GM18499 (cell line): ENCODE measurements around the gene LGALS7.
"Not testable (repeated sequence)": the region's sequence is repeated elsewhere in the genome, so short reads cannot be mapped to it uniquely, and the experiment has no call there.

Experiments used
- ATAC-seq: cut with Tn5 transposase; IDR thresholded peaks from one replicate; pipeline ENCODE4 v1.9.1; 2021; ENCODE audit warnings: moderate number of reproducible peaks; ENCODE audit not compliant: insufficient read depth, unreplicated experiment

Gene LGALS7

DNA sequence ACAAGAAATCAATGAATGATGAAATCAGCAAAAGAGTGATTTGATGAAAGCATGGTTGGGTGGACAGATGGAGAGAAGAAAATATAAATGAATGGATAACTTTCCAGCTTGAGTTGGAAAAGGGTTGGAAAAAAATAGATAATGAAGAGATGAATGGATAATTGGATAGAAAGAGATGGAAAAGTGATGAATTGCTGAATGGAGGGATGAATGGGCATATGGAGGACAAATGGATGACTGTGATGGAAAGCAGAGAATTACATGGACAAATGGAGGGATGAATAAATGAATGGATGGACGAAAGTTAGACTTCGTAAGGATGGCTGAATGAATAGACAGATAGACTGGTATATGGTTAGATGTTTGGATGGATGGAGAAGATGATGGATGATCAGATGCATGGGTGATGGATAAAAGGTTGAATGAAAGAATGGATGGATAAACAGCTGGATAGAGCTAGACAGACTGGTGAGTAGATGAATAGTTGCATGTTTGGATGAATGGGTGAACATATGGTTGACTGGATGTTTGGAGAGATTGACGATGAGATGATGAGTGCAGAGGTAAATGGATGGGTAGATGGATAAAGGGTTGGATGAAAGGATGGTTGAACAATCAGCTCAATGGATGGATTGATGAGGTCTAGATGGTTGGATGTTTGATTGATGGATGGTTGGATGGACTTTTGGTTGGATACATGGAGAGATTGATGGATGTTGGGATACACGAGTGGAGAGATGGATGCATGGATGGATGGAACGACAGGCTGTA lies 27.4 kb upstream of the LGALS7 start:
- no peak for ATAC-seq

DNA sequence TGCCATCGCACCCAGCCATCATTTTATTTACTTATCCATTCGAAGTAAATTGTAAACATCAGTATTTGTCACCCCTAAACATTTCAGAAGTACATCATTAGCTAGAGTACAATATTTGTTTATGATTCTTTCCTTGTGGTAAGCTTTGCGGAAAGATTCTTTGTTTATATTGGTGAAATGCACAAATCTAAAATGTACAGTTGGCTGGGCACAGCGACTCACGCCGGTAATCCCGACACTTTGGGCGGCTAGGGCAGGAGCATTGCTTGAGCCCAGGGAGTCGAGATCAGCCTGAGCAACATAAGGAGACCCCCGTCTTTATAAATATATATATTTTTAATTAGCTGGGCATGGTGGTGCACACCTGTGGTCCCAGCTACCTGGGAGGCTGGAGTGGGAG lies 25.8 kb upstream of the LGALS7 start:
- no peak for ATAC-seq

DNA sequence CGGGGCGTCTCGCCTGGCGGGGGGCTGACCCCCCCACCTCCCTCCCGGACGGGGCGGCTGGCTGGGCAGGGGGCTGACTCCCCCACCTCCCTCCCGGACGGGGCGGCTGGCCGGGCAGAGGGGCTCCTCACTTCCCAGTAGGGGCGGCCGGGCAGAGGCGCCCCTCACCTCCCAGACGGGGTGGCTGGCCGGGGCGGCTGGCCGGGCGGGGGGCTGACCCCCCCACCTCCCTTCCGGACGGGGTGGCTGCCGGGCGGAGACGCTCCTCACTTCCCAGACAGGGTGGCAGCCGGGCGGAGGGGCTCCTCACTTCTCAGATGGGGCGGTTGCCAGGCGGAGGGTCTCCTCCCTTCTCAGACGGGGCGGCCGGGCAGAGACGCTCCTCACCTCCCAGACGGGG lies 24.5 kb upstream of the LGALS7 start:
- ATAC-seq = not testable (repeated sequence)

DNA sequence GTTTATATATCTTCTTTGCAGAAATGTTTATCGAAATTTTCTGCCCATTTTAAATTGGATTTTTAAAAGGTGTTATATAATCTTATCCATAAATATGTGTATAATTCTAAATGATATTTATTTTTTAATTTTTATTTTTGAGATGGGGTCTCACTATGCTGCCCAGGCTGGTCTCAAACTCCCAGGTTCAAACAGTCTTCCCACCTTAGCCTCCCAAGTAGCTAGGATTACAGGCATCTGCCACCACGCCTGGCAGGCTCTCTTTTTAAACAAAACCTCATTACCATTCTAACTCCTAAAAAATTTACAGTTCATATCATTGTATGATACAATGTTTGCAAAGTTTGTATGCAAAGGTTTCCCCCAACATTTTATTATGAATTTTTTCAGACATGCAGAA lies 22.8 kb upstream of the LGALS7 start:
- ATAC-seq = no peak

DNA sequence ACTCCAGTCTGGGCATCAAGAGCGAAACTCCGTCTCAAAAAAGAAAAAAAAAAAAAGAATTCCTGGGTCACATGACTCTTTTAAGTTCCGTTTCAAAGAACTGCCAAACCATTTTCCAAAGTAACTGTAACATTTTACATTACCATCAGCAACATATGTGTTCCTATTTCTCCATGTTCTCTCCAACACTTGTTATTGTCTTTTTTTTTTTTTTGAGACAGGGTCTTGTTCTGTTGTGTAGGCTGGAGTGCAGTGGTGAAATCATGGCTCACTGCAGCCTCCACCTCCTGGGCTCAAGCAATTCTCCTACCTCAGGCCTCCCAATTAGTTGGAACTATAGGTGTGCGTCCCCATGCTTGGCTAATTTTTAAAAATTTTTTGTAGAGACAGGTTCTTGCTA lies 22.2 kb upstream of the LGALS7 start:
- no peak for ATAC-seq

DNA sequence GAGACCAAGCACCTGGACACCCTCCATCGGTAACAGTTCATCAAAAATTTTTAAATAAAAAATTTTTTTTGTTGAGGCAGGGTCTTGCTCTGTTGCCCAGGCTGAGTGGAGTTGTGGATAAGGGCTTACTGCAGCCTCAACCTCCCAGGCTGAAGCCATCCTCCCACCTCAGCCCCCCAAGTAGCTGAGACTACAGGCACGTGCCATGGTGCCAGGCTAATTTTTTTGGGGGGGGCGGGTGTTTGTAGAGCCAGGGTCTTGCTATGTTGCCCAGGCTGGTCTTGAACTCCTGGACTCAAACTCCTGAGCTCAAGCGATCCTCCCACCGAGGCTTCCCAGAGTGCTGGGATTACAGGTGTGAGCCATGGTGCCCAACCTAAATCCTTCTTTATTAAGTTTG lies 20.4 kb upstream of the LGALS7 start:
- ATAC-seq = no peak

DNA sequence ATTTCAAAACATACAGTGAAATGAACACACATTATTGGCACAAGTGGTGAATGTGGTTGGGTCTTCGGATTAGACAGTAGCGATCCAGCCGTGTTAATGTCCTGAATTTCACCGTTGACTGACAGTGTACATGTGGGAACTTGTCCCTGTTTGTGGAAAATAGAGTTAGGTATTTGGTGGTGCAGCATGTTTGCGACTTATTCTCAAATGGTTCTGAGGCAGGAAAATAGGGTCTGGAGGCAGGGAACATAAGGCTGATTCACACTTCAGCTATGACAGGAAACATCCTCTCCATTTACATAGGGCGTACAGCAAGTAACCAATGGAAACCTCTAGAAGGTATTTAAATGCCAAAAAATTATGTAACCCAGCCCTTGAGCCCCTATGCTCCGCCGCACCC lies 19.9 kb upstream of the LGALS7 start:
- no peak for ATAC-seq

DNA sequence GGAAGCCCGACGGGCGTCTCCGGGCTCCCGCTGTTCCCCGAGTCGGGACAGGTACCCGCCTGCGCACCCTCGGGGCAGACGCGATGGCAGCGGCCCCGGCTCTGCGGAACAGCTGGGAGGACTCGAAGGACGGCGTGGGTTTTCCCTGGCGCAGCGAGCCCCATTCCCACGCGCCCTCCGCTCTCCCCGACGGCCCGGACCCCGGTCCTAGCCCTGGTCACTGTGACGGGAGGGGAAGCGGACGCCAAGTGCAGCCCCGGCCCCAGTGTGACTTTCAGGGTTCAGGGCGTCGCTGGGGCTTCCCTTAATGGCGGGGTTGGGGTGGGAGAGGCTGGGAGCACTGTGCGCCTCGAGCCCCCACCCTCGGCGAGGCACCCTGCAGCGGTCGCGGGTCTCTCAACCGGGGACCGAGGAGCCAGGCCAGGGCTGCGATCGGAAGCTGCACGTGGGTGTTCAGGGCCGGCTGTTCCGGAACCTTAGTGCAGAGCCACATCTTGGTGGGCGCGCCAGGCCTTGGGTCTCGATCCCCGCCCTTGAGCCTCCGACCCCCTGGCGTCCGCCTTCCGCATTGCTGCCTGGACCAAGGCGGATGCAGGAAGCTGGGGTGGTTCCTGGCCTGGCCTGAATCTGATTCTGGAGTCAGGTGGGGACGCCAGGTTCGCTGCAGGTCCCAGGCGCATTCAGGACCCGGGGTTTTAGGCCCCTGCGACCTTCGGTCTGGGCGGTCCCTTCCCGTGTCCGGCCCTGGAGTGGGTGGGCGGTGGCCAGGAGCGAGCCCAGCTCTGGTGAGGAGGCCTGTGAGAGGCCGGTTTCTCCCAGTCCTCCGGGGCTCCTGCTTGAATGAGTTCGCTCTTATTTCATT lies 19.2 kb upstream of the LGALS7 start:
- ATAC-seq = no peak

DNA sequence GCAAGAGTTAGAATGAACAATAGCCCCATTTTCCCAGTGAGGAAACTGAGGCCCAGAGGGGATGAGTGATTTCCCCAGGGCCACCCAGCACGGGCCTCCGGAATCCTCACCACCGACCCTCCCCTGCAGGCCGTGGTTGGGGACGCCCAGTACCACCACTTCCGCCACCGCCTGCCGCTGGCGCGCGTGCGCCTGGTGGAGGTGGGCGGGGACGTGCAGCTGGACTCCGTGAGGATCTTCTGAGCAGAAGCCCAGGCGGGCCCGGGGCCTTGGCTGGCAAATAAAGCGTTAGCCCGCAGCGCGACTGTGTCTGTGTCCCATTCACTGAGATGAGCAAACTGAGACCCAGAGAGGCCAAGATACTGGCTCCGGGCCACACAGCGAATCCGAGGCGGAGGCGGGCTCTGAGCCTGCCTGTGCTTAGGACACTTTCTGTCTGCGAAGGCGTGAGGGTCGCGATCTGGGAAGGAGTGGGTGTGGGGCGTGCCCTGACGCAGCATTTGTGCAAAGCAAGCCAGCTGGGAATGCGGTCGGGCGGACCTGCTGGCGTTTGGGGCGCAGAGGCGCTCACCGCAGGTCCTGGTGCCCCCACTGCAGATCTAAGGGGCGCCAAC lies 18.2 kb upstream of the LGALS7 start:
- not testable (repeated sequence) for ATAC-seq

DNA sequence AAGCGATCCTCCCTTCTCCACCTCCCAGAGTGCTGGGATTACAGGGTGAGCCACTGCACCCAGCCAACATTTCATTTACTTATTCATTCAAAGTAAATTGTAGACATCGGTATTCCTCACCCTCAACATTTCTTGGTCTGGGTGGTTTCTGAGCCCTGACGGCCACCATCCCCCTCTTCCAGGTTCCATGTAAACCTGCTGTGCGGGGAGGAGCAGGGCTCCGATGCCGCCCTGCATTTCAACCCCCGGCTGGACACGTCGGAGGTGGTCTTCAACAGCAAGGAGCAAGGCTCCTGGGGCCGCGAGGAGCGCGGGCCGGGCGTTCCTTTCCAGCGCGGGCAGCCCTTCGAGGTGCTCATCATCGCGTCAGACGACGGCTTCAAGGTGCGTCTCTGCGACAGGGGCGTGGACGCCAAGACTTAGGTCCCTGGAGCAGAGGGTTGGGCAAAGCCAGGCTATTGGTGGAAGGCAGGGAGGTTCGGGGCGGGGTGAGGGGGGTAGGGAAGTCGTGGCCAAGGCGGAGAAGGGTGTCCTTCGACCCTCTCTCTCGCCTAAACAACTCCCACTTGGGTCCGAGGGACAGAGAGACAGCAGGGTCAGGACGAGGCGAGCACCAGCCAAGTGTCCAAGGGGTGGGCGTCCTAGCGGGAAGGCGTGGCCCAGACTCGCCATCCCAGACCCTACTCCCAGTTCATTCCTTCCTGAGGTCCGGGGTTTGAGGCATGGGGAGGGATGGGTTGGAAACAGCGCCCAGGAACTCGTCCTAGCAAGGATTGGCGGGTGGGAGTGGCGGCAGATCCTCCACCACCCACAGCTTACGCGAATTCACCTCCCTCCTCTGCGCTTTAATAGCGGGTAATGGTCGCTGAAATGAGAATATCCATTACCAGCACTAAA lies 17.4 kb upstream of the LGALS7 start:
- not testable (repeated sequence) for ATAC-seq

DNA sequence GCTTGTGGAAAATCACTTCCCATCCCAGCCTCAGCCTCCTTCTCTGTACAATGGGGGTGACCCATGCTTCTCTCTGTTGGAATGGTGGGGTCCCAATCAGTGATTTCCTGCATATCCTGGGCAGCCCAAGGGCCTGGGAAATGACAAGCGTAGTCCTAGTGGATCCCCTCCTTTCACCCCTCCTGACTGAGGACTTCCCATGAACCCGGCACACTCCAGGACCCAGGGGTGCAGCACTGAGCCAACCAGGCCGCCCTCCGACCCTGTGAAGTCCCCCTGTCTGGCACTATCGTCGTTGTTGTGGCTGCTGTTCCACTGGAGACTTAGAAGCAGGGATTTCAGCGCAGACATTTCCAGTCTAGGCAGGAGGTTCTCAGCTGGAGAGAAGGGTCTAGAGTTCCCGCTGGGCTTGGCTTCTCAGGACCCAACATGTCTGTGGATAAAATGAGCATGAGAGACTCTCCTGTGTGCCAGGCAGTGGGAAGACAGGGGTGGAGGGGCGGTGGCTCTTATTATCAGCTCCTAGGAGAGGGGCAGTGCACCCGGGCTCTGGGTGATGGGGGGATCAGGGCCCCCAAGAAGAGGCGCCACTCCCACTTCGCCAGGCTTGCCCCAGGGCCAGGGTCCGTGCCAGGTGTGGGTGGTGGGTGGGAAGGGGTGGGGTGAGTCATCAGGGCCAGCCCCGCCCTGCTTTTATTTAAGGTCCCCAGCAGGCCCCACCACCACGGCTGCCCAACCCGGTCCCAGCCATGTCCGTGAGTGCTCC lies 15.3 kb upstream of the LGALS7 start, which contains the start of gene LGALS7B:
Gene LGALS7B, plus strand, starts transcription at position 723 of the 766 bp plus-strand sequence. Its CDS starts 27 bp downstream, at position 750.
- no peak for ATAC-seq

DNA sequence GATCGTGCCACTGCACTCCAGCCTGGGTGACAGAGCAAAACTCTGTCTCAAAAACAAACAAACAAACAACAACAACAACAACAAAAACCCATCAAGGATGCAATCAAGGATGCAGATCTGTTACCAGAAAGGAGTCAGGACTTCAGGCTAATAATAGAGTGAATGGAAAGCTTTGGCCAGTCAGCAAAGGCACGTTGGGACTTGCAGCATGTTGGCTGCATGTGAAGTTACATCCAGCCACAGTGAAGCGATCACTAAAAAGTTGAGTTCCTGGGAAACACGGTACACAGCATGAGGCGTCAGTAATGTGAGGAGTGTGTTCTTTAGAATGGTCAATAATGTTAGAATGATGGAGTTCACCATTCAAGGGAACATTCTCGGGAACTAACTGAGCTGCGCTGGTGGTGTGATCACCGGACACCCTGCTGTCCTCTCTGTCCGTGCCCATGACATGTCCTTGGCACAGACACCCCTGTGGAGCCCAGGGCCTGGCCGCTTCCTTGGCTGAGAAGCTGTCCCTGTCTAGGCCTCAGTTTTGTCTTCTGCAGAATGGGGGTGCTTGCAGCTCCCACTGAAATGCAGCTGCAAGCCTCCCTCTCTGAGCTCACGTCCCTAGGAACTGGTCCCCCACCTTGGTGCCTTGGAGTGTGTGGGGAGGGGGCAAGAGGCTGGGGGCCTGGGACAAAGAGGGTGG lies 13.4 kb upstream of the LGALS7 start:
- no peak for ATAC-seq

DNA sequence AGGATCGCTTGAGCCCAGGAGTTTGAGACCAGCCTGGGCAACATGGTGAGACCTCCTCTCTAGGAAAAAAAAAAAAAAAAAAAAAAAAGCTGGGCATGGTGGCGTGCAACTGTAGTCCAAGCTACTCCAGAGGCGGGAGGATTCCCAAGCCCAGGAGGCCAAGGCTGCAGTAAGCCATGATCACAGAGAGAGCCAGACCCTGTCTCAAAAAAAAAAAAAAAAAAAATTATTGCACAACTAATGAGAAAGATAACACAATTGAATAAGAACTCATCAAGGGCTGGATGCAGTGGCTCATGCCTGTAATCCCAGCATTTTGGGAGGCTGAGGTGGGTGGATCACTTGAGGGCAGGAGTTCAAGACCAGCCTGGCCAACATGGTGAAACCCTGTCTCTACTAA lies 12.7 kb upstream of the LGALS7 start:
- not testable (repeated sequence) for ATAC-seq

DNA sequence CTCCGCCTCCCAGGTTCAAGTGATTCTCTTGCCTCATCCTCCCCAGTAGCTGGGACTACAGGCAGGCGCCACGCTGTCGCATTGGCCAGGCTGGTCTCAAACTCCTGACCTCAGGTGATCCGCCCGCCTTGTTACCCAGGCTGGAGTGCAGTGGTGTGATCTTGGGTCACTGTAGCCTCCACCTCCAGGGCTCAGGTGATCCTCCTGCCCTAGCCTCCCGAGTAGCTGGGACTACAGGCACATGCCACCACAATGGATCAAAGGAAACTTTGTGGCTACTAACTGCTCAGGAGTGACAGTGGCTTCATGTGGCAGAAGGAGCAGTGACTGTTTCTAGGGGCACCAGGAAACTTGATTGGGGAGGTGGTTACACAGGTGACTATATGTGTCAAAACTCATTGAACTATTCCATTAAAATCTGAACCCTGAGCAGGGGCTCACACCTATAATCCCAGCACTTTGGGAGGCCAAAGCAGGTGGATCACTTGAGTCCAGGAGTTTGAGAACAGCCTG lies 11.9 kb upstream of the LGALS7 start:
- no peak for ATAC-seq

DNA sequence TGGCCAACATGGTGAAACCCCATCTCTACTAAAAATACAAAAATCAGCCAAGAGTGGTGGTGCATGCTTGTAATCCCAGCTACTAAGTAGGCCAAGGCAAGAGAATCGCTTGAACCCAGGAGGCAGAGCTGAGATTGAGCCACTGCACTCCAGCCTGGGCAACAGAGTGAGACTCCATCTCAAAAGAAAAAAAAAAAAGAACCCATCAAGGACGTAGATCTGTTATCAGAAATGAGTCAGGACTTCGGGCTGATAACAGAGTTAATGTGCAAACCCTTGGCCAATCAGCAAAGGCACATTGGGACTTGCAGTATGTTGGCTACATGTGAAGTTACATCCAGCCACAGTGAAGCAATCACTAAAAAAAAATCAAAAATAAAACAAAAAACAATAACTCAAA lies 10.9 kb upstream of the LGALS7 start:
- no peak for ATAC-seq

DNA sequence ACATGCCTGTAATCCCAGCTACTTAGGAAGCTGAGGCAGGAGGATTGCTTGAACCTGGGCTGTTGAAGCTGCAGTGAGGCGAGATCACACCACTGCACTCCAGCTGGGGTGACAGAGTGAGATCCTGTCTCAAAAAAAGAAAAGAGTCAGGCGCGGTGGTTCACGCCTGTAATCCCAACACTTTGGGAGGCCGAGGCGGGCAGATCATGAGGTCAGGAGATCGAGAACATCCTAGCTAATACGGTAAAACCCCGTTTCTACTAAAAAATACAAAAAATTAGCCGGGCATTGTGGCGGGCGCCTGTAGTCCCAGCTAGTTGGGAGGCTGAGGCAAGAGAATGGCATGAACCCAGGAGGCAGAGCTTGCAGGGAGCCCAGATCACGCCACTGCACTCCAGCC lies 8.9 kb upstream of the LGALS7 start:
- not testable (repeated sequence) for ATAC-seq

DNA sequence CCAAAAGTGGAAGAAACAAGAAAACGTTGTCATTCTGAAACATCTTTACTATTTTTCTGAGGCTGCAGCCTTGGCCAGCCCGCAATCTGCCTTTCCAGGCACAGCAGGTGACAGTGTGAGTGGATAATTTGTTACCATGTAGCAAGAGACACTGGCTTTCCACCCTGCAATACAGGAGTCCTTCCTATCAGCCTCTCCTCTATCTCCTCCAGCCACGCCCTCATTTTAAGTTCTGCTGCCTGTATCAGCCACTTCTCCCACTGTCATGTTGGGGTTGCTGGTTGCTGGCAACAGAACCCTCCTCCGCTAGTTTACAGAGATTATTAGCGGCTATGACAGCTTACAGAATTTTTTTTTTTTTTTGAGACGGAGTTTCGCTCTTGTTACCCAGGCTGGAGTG lies 7.7 kb upstream of the LGALS7 start:
- no peak for ATAC-seq

DNA sequence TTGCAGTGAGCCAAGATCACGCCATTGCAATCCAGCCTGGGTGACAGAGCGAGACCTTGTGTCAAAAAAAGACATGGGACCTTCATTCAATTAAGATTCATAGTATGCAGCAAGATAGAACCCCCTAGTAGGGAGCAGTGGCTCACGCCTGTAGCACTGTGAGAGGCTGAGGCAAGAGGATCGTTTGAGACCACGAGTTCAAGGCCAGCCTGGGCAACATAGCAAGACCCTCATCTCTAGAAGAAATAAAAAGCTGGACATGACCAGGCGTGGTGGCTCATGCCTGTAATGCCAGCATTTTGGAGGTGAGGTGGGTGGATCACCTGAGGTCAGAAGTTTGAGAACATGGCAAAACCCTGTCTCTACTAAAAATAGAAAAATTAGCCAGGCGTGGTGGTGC lies 7.1 kb upstream of the LGALS7 start:
- no peak for ATAC-seq

DNA sequence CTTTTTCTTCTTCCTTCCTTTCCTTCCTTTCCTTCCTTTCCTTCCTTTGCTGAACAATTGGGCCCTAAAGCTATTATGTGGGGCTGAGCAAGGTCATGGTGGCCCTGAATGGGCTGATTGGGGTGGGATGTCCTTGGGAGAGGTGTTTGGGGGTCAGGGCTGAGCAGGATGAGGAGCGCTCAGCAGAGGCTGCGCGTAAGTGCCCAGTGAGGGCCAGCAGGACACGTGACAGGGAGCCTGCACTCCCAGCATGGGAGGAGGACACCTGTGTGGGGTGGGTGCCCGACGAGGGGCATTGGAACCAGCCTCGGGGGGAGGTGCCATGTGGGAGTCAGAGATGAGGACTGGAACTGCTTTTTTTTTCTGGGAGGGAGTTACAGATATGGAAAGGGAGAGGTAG lies 5.4 kb upstream of the LGALS7 start:
- ATAC-seq = no peak
